GM12872 (cell line): ENCODE measurements around the gene TNS3.

Experiments used
- CTCF ChIP-seq: IDR thresholded peaks from 3 replicates; pipeline ENCODE4 v1.5.1; 2011; ENCODE audit warnings: low read depth, mild to moderate bottlenecking, low read length, moderate library complexity; ENCODE audit not compliant: insufficient read depth

The TNS3 gene

GRCh38 chr7:47413526-47414341, 168.2 kb downstream of the TNS3 start:
- TF ChIP-seq CTCF = no peak

- TF ChIP-seq CTCF = no peak
Measured at GRCh38 chr7:47411901-47412300, 170.0 kb downstream of the TNS3 start.

DNA sequence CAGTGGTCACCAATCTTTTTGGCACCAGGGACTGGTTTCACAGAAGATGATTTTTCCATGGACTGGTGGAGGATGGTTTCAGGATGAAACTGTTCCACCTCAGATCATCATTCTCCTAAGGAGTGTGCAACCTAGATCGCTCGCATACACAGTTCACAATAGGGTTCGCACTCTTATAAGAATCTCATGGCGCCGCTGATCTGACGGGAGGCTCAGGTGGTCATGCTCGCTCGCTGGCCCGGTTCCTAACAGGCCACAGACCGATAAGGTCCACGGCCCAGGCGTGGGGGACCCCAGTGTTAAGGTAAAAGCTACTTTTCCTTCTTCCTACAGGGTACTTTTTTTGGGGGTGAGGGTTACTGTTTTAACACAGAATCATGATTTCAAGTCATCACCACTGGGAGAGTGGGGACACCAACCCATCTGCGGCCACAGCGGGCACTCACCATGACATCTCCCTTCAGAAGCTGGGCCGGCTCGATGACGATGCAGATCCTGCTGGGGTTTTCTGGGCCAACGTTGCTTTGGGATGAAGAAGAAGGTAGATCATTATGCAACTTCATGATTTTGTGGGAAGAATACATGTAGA, 170.5 kb downstream of the TNS3 start:
- TF ChIP-seq CTCF = no peak

GRCh38 chr7:47408675-47409074, 173.2 kb downstream of the TNS3 start:
- no peak for TF ChIP-seq CTCF

GRCh38 chr7:47407821-47408674, 173.9 kb downstream of the TNS3 start:
- no peak for TF ChIP-seq CTCF

DNA sequence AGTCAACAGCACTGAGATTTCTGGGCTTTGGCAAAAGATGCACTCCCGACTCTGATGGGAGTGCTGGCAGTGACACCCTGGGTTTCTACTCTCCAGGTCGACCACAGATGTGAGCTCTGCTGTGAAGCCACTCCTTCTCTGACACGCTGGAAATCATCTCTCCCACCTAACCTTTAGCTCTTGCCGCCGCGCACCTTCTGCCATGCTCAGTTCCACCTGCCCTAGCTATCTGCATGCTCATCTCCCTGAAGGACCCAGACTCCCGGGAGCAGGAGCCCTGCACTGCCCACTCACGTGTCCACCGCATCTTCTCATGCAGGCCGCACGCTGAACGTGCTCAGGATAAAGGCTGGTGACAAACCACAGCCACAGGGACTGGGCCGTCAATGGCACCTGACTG, 174.8 kb downstream of the TNS3 start:
- TF ChIP-seq CTCF = no peak

DNA sequence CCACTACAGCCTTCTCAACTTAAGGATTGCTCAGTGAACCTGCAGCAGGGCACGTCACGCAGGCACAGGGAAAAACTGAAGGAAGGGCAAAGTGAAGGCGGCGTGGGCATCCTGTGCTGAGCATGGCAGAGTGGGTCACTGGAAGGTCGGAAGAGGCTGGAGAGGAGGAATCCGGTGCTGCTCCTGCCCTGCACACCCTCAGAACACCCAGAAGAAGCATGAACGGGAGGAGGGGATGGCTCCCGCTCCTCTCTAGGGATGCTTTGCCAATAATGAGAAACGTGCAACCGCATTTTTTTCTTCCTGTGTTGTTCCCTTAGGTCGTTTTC, 175.1 kb downstream of the TNS3 start:
- TF ChIP-seq CTCF = no peak
